Body of pancreas (tissue), 4 donors: ENCODE data around the gene IL11RA.

Experiments used
- POLR2A ChIP-seq, 3 donors: fragments of 450-650 bp; IDR thresholded peaks; one replicate each; pipeline ENCODE4 v1.6.1; 2016; ENCODE audit warnings: antibody characterized with exemption in 3 of 3, mild to moderate bottlenecking in 2 of 3
- TF ChIP-seq, protein P1 (sequence below), 7 experiments: fragments of 450-650 bp in 4 of 7; fragments of 200-600 bp in 3 of 7; sonication (generic) in 3 of 7; IDR thresholded peaks; one replicate each; pipeline ENCODE4 v1.5.1; 2016 to 2019; ENCODE audit warnings: antibody characterized with exemption in 7 of 7

DNA sequence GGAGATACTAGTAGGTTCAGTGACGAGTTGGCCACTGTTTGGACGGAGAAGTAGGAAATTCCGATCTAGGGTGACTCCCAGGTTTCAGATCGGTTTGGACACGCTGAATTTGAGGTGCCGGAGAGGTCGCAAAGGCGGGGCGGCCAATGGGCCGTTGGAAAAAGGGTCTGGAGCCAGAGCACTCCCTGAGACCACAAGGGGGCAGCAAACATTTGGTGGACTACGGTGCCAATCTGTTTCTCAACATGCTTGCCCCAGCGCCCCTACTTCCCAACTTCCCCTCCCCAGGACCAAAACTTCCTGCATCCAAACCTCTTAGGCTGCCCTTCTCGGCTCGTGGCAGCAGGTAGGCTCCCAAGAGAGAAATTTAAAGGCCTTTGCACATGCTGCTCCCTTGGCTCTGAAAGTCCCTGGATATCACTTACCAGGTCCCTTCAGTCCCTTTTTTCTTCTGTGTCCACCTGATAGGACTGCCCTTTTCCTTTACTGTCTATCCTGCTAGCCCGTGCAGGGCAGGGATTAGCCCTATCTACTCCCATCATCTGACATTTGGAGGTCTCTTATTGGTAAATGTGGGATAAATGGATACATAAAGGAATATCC is 39.1 kb upstream of the IL11RA start:
- no peak for TF ChIP-seq POLR2A (IDR thresholded peaks at IDR 0.05)
- TF ChIP-seq, protein P1, sequence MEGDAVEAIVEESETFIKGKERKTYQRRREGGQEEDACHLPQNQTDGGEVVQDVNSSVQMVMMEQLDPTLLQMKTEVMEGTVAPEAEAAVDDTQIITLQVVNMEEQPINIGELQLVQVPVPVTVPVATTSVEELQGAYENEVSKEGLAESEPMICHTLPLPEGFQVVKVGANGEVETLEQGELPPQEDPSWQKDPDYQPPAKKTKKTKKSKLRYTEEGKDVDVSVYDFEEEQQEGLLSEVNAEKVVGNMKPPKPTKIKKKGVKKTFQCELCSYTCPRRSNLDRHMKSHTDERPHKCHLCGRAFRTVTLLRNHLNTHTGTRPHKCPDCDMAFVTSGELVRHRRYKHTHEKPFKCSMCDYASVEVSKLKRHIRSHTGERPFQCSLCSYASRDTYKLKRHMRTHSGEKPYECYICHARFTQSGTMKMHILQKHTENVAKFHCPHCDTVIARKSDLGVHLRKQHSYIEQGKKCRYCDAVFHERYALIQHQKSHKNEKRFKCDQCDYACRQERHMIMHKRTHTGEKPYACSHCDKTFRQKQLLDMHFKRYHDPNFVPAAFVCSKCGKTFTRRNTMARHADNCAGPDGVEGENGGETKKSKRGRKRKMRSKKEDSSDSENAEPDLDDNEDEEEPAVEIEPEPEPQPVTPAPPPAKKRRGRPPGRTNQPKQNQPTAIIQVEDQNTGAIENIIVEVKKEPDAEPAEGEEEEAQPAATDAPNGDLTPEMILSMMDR (IDR thresholded peaks at IDR 0.05) = peak; percentile 75 to 87 (median 83)
